Endodermal cell (in vitro differentiated cells): ENCODE results near the gene QRICH2. TPM values are rescaled to one million over a fixed set of nuclear protein-coding genes. Genes with fewer than 3 reads are reported as not detected.

Source experiments
- DNase-seq: peaks from one replicate; pipeline ENCODE4 v3.0.0-alpha.2; 2017
- H3K27ac ChIP-seq: 2 replicates; pipeline ENCODE4 v1.5.1; 2013; ENCODE audit warnings: mild to moderate bottlenecking, low read depth, low read length, moderate library complexity
- H3K27me3 ChIP-seq: 2 replicates; pipeline ENCODE4 v1.6.1; 2013; ENCODE audit warnings: mild to moderate bottlenecking, low read length, moderate library complexity; ENCODE audit not compliant: insufficient read depth, control insufficient read depth, poor library complexity, severe bottlenecking
- H3K36me3 ChIP-seq: 2 replicates; pipeline ENCODE4 v1.7.0; 2013; ENCODE audit warnings: mild to moderate bottlenecking, low read length, moderate library complexity; ENCODE audit not compliant: control insufficient read depth, insufficient read depth
- H3K4me1 ChIP-seq: one replicate; pipeline ENCODE4 v1.7.0; 2013; ENCODE audit warnings: low read length; ENCODE audit not compliant: control insufficient read depth, insufficient read depth
- H3K4me3 ChIP-seq: 2 replicates; pipeline ENCODE4 v1.5.1; 2013; ENCODE audit warnings: mild to moderate bottlenecking, low read length, moderate library complexity
- H3K9ac ChIP-seq: 2 replicates; pipeline ENCODE4 v1.6.1; 2013; ENCODE audit warnings: mild to moderate bottlenecking, low read length, moderate library complexity; ENCODE audit not compliant: poor library complexity, severe bottlenecking; ENCODE audit errors: extremely low read depth
- H3K9me3 ChIP-seq: 2 replicates; pipeline ENCODE4 v1.6.1; 2013; ENCODE audit warnings: mild to moderate bottlenecking, low read length, moderate library complexity; ENCODE audit not compliant: control insufficient read depth
- H3K27ac Mint-ChIP-seq: 2 replicates; pipeline ENCODE4 v1.8.0; 2020; ENCODE audit warnings: mixed read lengths
- H3K27me3 Mint-ChIP-seq: 2 replicates; pipeline ENCODE4 v1.8.0; 2021; ENCODE audit warnings: mild to moderate bottlenecking, mixed read lengths; ENCODE audit not compliant: insufficient read depth
- H3K36me3 Mint-ChIP-seq: 2 replicates; pipeline ENCODE4 v1.8.0; 2020; ENCODE audit warnings: low read depth, mixed read lengths
- H3K4me1 Mint-ChIP-seq: 2 replicates; pipeline ENCODE4 v1.8.0; 2020; ENCODE audit warnings: mixed read lengths
- H3K4me3 Mint-ChIP-seq: 2 replicates; pipeline ENCODE4 v1.8.0; 2020; ENCODE audit warnings: mild to moderate bottlenecking, moderate library complexity, mixed read lengths
- H3K9me3 Mint-ChIP-seq: 2 replicates; pipeline ENCODE4 v1.8.0; 2020; ENCODE audit warnings: mild to moderate bottlenecking, mixed read lengths
- WGBS, 2 experiments: methylation state at CpG; one replicate each; pipeline versions ENCODE4 v1.1.5 to v1.1.7; 2013; ENCODE audit warnings: missing lambda C conversion rate in 2 of 2, mixed read lengths in 1 of 2; ENCODE audit not compliant: insufficient coverage in 1 of 2, insufficient read length in 1 of 2; 5-methylcytosine and 5-hydroxymethylcytosine counted together
- total RNA-seq, 2 donors: library from RNA; stranded (reverse); fragmentation: NEBNext Ultra II Directional in 1 of 2; extraction: Animal tissue kit (Norgen Biotek cat#: 25700) in 1 of 2; gene quantifications; 2 replicates in 1 of 2; 3 replicates in 1 of 2; pipeline ENCODE4 v1.2.1, GENCODE V29; 2021
- TF ChIP-seq, protein P1 (sequence below): fragments of 200-600 bp; sonication (generic); conservative IDR thresholded peaks from 2 replicates; pipeline ENCODE4 v1.5.0; 2021; ENCODE audit warnings: antibody characterized with exemption, mild to moderate bottlenecking

The QRICH2 gene
- total RNA-seq, 2 donors from 2014 or later, result 3.5 to 5.0 TPM

DNA sequence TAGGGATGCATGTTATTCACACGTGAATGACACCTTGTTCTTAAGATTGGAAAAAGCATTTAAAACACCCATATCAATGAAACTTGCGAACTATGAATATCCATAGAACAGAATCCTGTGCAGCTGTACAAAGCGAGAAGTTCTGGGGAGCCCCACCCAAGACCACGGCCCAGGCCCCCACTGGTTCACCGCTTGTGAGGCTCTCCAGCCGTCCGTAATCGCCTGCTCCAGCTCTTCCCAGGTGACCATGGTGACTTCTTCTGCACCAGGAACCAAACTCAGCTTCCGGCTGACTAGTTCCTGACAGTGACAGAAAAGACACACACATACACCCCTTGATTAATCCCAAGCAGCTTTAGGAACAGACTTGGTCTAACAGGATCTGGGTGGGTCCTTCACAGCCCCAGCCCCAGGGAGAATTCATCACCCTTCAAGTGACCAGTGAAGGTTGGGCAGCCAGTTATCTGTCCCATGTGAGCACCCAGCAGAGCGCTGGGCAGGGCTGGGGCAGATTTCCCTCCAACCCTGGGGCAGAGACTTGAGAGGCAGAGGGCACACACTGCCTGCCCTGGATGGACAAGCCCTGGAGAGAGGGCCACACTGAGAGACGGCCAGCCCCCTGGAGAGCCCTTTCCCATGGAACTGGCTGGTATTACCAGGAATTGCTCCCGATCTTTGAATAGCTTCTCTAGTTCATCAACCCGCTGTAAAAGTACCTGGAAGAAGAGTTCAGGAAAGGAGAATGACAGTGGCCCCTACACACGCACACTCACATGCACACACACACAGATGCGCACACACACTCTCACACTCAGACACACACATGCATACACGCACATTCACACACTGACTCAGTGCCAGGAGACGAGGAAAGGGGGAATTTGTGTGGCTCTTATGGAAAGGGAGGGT is 3.6 kb downstream of the QRICH2 start:
- H3K4me3 Mint-ChIP-seq, result no peak overlapping the region
- peaks cover 8% of the 10 kb centered on the region for H3K36me3 Mint-ChIP-seq
- H3K36me3 ChIP-seq, result peaks cover 8% of the 10 kb centered on the region
- H3K9me3 Mint-ChIP-seq, result no peaks in the 10 kb centered on the region
- H3K9ac ChIP-seq, result no peak overlapping the region
- TF ChIP-seq, protein P1, sequence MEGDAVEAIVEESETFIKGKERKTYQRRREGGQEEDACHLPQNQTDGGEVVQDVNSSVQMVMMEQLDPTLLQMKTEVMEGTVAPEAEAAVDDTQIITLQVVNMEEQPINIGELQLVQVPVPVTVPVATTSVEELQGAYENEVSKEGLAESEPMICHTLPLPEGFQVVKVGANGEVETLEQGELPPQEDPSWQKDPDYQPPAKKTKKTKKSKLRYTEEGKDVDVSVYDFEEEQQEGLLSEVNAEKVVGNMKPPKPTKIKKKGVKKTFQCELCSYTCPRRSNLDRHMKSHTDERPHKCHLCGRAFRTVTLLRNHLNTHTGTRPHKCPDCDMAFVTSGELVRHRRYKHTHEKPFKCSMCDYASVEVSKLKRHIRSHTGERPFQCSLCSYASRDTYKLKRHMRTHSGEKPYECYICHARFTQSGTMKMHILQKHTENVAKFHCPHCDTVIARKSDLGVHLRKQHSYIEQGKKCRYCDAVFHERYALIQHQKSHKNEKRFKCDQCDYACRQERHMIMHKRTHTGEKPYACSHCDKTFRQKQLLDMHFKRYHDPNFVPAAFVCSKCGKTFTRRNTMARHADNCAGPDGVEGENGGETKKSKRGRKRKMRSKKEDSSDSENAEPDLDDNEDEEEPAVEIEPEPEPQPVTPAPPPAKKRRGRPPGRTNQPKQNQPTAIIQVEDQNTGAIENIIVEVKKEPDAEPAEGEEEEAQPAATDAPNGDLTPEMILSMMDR, result no peak
- no peak overlapping the region for H3K27ac ChIP-seq
- no peak for DNase-seq
- 91 to 92% methylated on average over 9 to 15 of the region's 17 CpGs for WGBS, 2 experiments
- no peaks in the 10 kb centered on the region for H3K9me3 ChIP-seq
- H3K4me1 Mint-ChIP-seq, result no peaks in the 10 kb centered on the region
- H3K4me1 ChIP-seq, result no peaks in the 10 kb centered on the region
- no peaks in the 10 kb centered on the region for H3K27me3 Mint-ChIP-seq
- no peaks in the 10 kb centered on the region for H3K27me3 ChIP-seq
- H3K4me3 ChIP-seq, result no peak overlapping the region
- H3K27ac Mint-ChIP-seq, result no peak overlapping the region

DNA sequence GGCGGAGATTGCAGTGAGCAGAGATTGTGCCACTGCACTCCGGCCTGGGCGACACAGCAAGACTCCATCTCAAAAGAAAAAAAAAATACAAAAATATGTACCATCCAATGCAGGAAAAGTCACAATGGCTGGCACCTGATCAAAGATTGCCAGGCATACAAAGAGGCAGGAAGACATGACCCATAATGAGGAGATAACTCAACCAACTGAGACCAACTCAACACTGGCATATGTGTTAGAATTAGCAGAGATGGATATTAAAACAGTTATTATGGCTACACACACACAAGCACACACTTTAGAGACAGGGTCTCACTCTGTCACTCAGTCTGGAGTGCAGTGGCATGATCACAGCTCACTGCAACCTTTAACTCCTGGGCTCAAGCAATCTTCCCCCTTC is 10.6 kb downstream of the QRICH2 start:
- DNase-seq, result no peak
- H3K4me3 Mint-ChIP-seq, result no peak overlapping the region
- 98 to 100% methylated on average over 2 to 3 of the region's 3 CpGs for WGBS, 2 experiments
- Histone ChIP-seq H3K9ac (no peak overlapping the region), H3K36me3 (no peaks in the 10 kb centered on the region), H3K27ac (no peak overlapping the region), H3K4me1 (no peaks in the 10 kb centered on the region), H3K9me3 (no peaks in the 10 kb centered on the region), H3K4me3 (no peak overlapping the region), H3K27me3 (no peaks in the 10 kb centered on the region)
- no peaks in the 10 kb centered on the region for H3K9me3 Mint-ChIP-seq
- TF ChIP-seq, protein P1, result no peak
- no peaks in the 10 kb centered on the region for H3K4me1 Mint-ChIP-seq
- H3K36me3 Mint-ChIP-seq, result peaks cover 12% of the 10 kb centered on the region
- H3K27me3 Mint-ChIP-seq, result no peaks in the 10 kb centered on the region
- no peak overlapping the region for H3K27ac Mint-ChIP-seq

DNA sequence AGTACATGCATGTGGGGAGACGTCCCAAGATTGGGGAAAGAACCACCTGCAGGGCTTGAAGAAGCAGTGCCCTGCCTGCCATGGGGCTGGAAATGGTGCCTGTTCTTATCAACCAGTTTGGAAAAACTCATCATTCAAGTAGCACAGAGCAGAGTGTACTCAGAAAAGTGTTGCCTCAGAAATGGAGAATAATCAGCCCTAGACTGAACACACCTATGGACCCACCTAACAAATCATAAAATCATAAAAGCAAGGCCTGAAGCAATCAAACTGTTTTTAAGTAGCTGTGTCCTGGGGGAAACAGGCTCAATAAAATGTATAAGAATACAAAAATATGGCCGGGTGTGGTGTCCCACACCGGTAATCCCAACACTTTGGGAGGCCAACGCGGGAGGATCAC is 11.2 kb downstream of the QRICH2 start:
- no peak overlapping the region for H3K27ac ChIP-seq
- H3K27me3 ChIP-seq, result no peaks in the 10 kb centered on the region
- no peak overlapping the region for H3K9ac ChIP-seq
- no peaks in the 10 kb centered on the region for H3K36me3 ChIP-seq
- H3K27me3 Mint-ChIP-seq, result no peaks in the 10 kb centered on the region
- H3K27ac Mint-ChIP-seq, result no peak overlapping the region
- peaks cover 15% of the 10 kb centered on the region for H3K36me3 Mint-ChIP-seq
- no peaks in the 10 kb centered on the region for H3K9me3 ChIP-seq
- no peak overlapping the region for H3K4me3 ChIP-seq
- TF ChIP-seq, protein P1, result no peak
- 79 to 89% methylated on average over 5 of the region's 5 CpGs for WGBS, 2 experiments
- no peaks in the 10 kb centered on the region for H3K4me1 ChIP-seq
- no peak overlapping the region for H3K4me3 Mint-ChIP-seq
- no peaks in the 10 kb centered on the region for H3K9me3 Mint-ChIP-seq
- no peak for DNase-seq
- no peaks in the 10 kb centered on the region for H3K4me1 Mint-ChIP-seq
